GM21529 (cell line): ENCODE results near the gene RSBN1.

Experiments
- ATAC-seq: cut with Tn5 transposase; IDR thresholded peaks from one replicate; pipeline ENCODE4 v1.9.1; 2021; ENCODE audit not compliant: unreplicated experiment

Gene RSBN1

GRCh38 chr1:113813218-113813617 is 942 bp upstream of the RSBN1 start:
- ATAC-seq, result no peak

GRCh38 chr1:113812661-113813135 is 422 bp upstream of the RSBN1 start:
- ATAC-seq, result no peak

- ATAC-seq, result peak; percentile 30
Measured at GRCh38 chr1:113811156-113811887, 954 bp downstream of the RSBN1 start.

GRCh38 chr1:113809670-113810602 is 2.3 kb downstream of the RSBN1 start:
- ATAC-seq, result no peak

- no peak for ATAC-seq
Measured at GRCh38 chr1:113808450-113809195, 3.7 kb downstream of the RSBN1 start.

- ATAC-seq, result no peak
Measured at GRCh38 chr1:113805639-113806038, 6.6 kb downstream of the RSBN1 start.

- no peak for ATAC-seq
Measured at GRCh38 chr1:113805256-113805531, 7.1 kb downstream of the RSBN1 start.

- no peak for ATAC-seq
Measured at GRCh38 chr1:113804421-113805255, 7.6 kb downstream of the RSBN1 start.

GRCh38 chr1:113802367-113803007 is 9.8 kb downstream of the RSBN1 start:
- no peak for ATAC-seq

DNA sequence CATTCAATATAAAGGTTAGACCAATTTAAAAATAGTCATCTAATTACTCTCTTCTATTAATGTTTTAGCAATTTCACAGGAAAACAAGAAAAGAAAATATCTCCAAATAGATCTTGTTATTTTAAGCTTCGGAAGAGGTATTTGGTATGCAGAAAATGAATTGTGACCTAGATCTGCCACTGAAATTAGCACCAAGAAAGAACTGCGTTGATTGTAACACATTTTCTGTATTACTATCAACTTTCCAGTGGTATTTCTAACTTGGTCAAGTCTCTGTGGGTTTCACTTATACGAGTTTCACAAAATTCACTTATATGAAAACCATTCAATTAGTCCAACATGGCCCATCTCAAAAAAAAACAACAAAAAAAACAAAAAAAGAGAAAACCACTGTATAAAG is 11.8 kb downstream of the RSBN1 start:
- no peak for ATAC-seq

GRCh38 chr1:113797472-113797871 is 14.8 kb downstream of the RSBN1 start:
- ATAC-seq, result no peak

DNA sequence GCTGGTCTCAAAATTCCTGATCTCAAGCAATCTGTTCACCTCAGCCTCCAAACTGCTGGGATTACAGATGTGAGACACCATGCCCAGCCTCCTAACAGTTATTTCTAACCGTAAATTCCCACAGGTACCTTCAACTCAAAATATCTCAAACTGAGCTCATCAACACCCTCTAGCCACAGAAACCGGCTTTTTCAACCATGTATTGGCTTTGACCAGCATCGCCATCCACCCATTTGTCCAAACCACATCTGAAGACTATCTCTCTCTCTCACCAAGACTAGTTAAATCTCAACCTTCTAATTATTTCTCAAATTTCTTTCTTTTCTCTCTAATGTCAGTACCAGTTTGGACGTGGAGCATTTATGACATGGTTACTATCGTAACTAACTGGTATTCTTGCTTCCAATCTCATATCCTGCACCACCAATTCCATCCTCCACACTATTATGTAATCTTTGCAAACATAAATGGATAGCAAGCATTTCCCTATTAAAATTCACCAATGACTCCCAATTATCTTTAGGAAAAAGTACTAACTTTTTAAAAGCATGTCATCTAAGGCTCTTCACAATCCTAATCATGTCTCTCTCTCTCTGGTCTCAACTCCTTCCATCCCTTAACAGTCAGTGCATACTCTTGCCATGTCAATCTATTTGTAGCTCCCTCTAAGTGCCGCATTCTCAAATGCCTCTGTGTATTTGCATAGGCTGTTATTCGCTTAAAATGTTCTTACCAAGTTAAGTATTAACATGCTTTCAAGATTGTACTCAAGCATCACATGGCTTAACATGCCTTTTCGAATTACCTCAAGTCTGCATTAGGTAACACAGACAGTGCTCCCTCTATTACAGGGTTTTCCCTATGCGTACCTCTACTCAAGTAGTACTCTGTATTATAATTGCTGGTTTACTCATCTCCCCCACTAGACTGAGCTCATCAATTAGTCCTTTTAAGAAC is 18.1 kb downstream of the RSBN1 start:
- no peak for ATAC-seq

GRCh38 chr1:113792986-113793385 is 19.3 kb downstream of the RSBN1 start:
- no peak for ATAC-seq

DNA sequence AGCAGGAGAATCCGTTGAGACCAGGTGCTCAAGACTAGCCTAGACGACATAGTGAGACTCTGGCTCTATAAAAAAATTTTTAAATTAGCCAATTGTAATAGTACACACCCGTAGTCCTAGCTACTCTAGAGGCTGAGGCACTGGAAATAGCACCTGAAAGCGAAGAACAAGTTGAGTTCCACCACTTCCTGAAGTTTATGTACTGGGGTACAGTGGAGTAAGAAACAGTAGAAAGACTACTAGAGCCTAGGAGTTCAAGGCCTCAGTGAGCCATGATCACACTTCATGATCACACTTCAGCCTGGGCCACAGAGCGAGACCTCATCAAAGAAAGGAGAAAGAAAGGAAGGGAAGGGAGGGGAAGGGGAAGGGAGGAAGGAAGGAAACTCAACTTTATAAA is 19.8 kb downstream of the RSBN1 start:
- no peak for ATAC-seq

- no peak for ATAC-seq
Measured at GRCh38 chr1:113788802-113789201, 23.5 kb downstream of the RSBN1 start.

GRCh38 chr1:113787663-113788062 is 24.6 kb downstream of the RSBN1 start:
- no peak for ATAC-seq

GRCh38 chr1:113786069-113786468 is 26.2 kb downstream of the RSBN1 start:
- ATAC-seq, result no peak

DNA sequence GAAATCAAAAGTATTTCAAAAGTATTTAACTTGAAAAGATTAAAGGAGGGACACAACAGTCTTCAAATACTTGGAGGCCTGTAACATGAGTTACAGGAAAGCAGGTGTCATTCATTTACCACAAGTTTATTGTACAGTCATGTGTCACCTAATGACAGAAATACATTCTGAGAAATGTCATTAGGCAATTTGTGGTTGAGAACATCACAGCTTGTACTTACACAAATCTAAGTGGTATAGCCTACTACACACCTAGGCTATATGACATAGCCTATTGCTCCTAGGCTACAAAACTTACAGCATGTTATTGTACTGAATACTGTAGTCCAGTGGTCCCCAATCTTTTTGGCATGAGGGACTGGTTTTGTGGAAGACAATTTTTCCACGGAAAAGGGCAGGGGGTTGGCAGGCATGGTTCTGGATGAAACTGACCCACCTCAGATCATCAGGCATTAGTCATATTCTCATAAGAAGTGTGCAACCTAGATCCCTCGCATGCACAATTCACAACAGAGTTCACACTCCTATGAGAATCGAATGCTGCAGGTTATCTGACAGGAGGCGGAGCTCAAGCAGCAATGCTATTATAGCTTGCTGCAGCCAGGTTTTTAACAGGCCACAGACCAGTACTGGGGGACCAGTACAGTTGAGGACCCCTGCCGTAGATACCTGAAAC is 28.0 kb downstream of the RSBN1 start:
- peak; percentile 62 for ATAC-seq
